Measurements from ENCODE around the gene SAPCD2.

Gene SAPCD2

DNA sequence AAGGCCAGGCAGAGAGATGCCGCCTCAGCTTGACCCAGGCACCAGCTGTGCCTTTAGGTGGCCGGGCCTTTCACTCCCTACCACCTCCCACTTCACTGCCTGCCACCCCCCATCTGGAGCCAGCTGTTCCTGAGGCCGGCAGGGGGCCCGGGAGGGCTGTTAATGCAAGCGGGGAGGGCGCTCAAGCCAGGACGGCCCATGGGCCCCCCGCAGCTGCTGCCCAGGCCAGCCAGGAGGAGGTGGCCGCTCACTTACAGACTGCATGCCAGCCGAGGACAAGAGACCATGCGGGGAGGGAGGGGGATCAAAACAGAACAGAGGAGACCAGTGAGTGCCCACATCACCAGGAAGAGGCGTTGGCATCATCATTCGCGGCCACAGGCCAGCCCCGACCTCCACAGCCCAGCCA, 46.8 kb downstream of the SAPCD2 start:
- Histone ChIP-seq H3K9me2 (ENCODE audit: low read depth, low read length) (no peaks in the 10 kb centered on the region), H2AFZ (ENCODE audit: low read length) (no peak overlapping the region), H3K27ac (ENCODE audit: low read depth, low read length, poor library complexity, severe bottlenecking) (no peak overlapping the region), H3K9me3 (ENCODE audit: low read length) (no peaks in the 10 kb centered on the region), H3K4me3 (ENCODE audit: low read depth, low read length, poor library complexity, severe bottlenecking) (no peak overlapping the region), H4K20me1 (ENCODE audit: insufficient read depth, low read length) (no peaks in the 10 kb centered on the region), H3K79me2 (ENCODE audit: insufficient read depth, low read length) (no peaks in the 10 kb centered on the region), H3K4me1 (ENCODE audit: insufficient read depth, low read length, severe bottlenecking) (peaks cover 13% of the 10 kb centered on the region), H3K4me2 (ENCODE audit: low read length) (no peak overlapping the region), H3F3A (ENCODE audit: insufficient read depth, low read length) (no peaks in the 10 kb centered on the region), H3K36me3 (ENCODE audit: insufficient read depth, low read length) (no peaks in the 10 kb centered on the region), H3K27me3 (ENCODE audit: insufficient read depth, low read length) (peaks cover 7% of the 10 kb centered on the region), H3K9ac (ENCODE audit: low read length) (no peak overlapping the region)
- no peak for TF ChIP-seq EZH2 (IDR thresholded peaks at IDR 0.05; ENCODE audit: borderline replicate concordance, low read length)
- TF ChIP-seq, protein P1, sequence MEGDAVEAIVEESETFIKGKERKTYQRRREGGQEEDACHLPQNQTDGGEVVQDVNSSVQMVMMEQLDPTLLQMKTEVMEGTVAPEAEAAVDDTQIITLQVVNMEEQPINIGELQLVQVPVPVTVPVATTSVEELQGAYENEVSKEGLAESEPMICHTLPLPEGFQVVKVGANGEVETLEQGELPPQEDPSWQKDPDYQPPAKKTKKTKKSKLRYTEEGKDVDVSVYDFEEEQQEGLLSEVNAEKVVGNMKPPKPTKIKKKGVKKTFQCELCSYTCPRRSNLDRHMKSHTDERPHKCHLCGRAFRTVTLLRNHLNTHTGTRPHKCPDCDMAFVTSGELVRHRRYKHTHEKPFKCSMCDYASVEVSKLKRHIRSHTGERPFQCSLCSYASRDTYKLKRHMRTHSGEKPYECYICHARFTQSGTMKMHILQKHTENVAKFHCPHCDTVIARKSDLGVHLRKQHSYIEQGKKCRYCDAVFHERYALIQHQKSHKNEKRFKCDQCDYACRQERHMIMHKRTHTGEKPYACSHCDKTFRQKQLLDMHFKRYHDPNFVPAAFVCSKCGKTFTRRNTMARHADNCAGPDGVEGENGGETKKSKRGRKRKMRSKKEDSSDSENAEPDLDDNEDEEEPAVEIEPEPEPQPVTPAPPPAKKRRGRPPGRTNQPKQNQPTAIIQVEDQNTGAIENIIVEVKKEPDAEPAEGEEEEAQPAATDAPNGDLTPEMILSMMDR (IDR thresholded peaks at IDR 0.05; ENCODE audit: low read length): no peak

DNA sequence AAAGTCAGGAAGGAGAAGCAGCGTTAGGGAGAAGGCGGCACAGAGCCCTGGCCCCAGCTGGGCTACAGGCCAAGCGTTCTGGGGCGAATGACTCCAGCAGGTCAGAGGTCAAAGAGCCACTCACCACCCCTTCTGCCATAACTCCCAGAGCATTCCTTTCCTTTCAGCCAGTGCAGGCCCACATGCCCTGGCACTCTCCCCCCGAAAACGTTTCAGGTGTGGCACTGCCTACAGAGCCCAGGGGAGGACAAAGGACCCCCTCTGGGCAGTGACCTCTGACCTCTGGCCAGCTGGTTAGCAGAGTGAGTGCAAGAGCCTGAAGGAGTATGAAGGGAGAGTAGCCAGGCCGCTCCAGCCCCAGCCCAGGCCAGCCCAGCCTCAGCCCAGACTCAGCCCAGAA, 47.2 kb downstream of the SAPCD2 start:
- peaks cover 10% of the 10 kb centered on the region for H3K4me1 ChIP-seq (ENCODE audit: insufficient read depth, low read length, severe bottlenecking)
- H2AFZ ChIP-seq (ENCODE audit: low read length): no peak overlapping the region
- H3K9me3 ChIP-seq (ENCODE audit: low read length): no peaks in the 10 kb centered on the region
- no peak overlapping the region for H3K27ac ChIP-seq (ENCODE audit: low read depth, low read length, poor library complexity, severe bottlenecking)
- no peaks in the 10 kb centered on the region for H3K36me3 ChIP-seq (ENCODE audit: insufficient read depth, low read length)
- H3K9me2 ChIP-seq (ENCODE audit: low read depth, low read length): no peaks in the 10 kb centered on the region
- H3K27me3 ChIP-seq (ENCODE audit: insufficient read depth, low read length): peaks cover 7% of the 10 kb centered on the region
- no peak overlapping the region for H3K9ac ChIP-seq (ENCODE audit: low read length)
- no peaks in the 10 kb centered on the region for H4K20me1 ChIP-seq (ENCODE audit: insufficient read depth, low read length)
- TF ChIP-seq, protein P1 (IDR thresholded peaks at IDR 0.05; ENCODE audit: low read length): no peak
- TF ChIP-seq EZH2 (IDR thresholded peaks at IDR 0.05; ENCODE audit: borderline replicate concordance, low read length): no peak
- no peaks in the 10 kb centered on the region for H3K79me2 ChIP-seq (ENCODE audit: insufficient read depth, low read length)
- H3F3A ChIP-seq (ENCODE audit: insufficient read depth, low read length): no peaks in the 10 kb centered on the region
- no peak overlapping the region for H3K4me3 ChIP-seq (ENCODE audit: low read depth, low read length, poor library complexity, severe bottlenecking)
- H3K4me2 ChIP-seq (ENCODE audit: low read length): no peak overlapping the region

DNA sequence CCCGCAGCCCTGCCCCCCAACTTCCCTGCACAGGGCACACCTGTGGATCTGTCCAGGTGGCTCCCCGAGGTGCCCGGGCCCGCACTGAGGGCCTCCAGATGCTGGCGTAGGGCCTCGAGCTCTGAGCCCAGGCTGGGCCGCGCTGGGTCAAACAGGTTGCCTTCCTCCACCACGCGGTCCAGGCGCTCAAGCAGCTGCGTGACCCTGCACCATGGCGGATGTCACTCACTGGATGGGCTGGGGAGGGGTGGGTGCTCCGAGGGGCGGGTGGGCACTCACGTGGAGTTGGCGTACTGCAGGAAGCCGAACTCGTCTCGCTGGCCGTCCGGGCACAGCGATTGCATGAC, 47.7 kb downstream of the SAPCD2 start:
- TF ChIP-seq EZH2 (IDR thresholded peaks at IDR 0.05; ENCODE audit: borderline replicate concordance, low read length): no peak
- TF ChIP-seq, protein P1 (IDR thresholded peaks at IDR 0.05; ENCODE audit: low read length): no peak
- no peaks in the 10 kb centered on the region for H3K9me3 ChIP-seq (ENCODE audit: low read length)
- H3K4me3 ChIP-seq (ENCODE audit: low read depth, low read length, poor library complexity, severe bottlenecking): no peak overlapping the region
- H3K4me1 ChIP-seq (ENCODE audit: insufficient read depth, low read length, severe bottlenecking): peaks cover 10% of the 10 kb centered on the region
- no peaks in the 10 kb centered on the region for H4K20me1 ChIP-seq (ENCODE audit: insufficient read depth, low read length)
- H3K36me3 ChIP-seq (ENCODE audit: insufficient read depth, low read length): no peaks in the 10 kb centered on the region
- H3F3A ChIP-seq (ENCODE audit: insufficient read depth, low read length): no peaks in the 10 kb centered on the region
- H3K27me3 ChIP-seq (ENCODE audit: insufficient read depth, low read length): peaks cover 7% of the 10 kb centered on the region
- H3K9ac ChIP-seq (ENCODE audit: low read length): no peak overlapping the region
- no peak overlapping the region for H3K4me2 ChIP-seq (ENCODE audit: low read length)
- no peak overlapping the region for H2AFZ ChIP-seq (ENCODE audit: low read length)
- H3K79me2 ChIP-seq (ENCODE audit: insufficient read depth, low read length): no peaks in the 10 kb centered on the region
- H3K9me2 ChIP-seq (ENCODE audit: low read depth, low read length): no peaks in the 10 kb centered on the region
- H3K27ac ChIP-seq (ENCODE audit: low read depth, low read length, poor library complexity, severe bottlenecking): no peak overlapping the region
